ENCODE measurements around the gene TRAT1. TPM values are rescaled to one million over a fixed set of nuclear protein-coding genes. Genes with fewer than 3 reads are reported as not detected.

Gene TRAT1
- total RNA-seq, 4 donors from 2014 or later = not detected

GRCh38 chr3:108883373-108883772, 60.8 kb downstream of the TRAT1 start:
- WGBS, 2 donors = 0 to 97% methylated on average over 1 of the region's 1 CpG

GRCh38 chr3:108887121-108887520, 64.5 kb downstream of the TRAT1 start:
- TF ChIP-seq POLR2A (IDR thresholded peaks at IDR 0.05) = no peak
- no peak for TF ChIP-seq CTCF (IDR thresholded peaks at IDR 0.05)
- WGBS, 2 donors = 60 to 70% methylated on average over 4 of the region's 4 CpGs
- no peak overlapping the region for H3K4me3 ChIP-seq (ENCODE audit: low read depth, poor library complexity, severe bottlenecking)
- intact Hi-C loops (cut with DNase I; ENCODE audit: low total_unique reads) = no loop called here
- DNase-seq (ENCODE audit: low spot score in 2 of 2) = no peak

More at GRCh38 chr3:108883373-108883772, 60.8 kb downstream of the TRAT1 start:
- H3K4me3 ChIP-seq (ENCODE audit: low read depth, poor library complexity, severe bottlenecking) = no peak overlapping the region
- DNase-seq (ENCODE audit: low spot score in 2 of 2) = no peak
- TF ChIP-seq POLR2A (IDR thresholded peaks at IDR 0.05) (no peak), CTCF (IDR thresholded peaks at IDR 0.05) (no peak)
- intact Hi-C loops (cut with DNase I; ENCODE audit: low total_unique reads) = no loop called here

- WGBS, 2 donors = 79 to 89% methylated on average over 2 of the region's 2 CpGs
- intact Hi-C loops (cut with DNase I; ENCODE audit: low total_unique reads) = no loop called here
- no peak overlapping the region for H3K4me3 ChIP-seq (ENCODE audit: low read depth, poor library complexity, severe bottlenecking)
- DNase-seq (ENCODE audit: low spot score in 2 of 2) = no peak
- TF ChIP-seq CTCF (IDR thresholded peaks at IDR 0.05) (no peak), POLR2A (IDR thresholded peaks at IDR 0.05) (no peak)
These were observed 65.2 kb downstream of the TRAT1 start for GRCh38 chr3:108887777-108888176.

- WGBS, 2 donors = 75 to 83% methylated on average over 3 of the region's 3 CpGs
- H3K4me3 ChIP-seq (ENCODE audit: low read depth, poor library complexity, severe bottlenecking) = no peak overlapping the region
- DNase-seq (ENCODE audit: low spot score in 2 of 2) = no peak
- TF ChIP-seq CTCF (IDR thresholded peaks at IDR 0.05) (no peak), POLR2A (IDR thresholded peaks at IDR 0.05) (no peak)
- intact Hi-C loops (cut with DNase I; ENCODE audit: low total_unique reads) = no loop called here
These were observed 69.2 kb downstream of the TRAT1 start for GRCh38 chr3:108891833-108892232.

- no peak for DNase-seq (ENCODE audit: low spot score in 2 of 2)
- TF ChIP-seq CTCF (IDR thresholded peaks at IDR 0.05) (no peak), POLR2A (IDR thresholded peaks at IDR 0.05) (no peak)
- 80 to 81% methylated on average over 5 of the region's 5 CpGs for WGBS, 2 donors
These were observed 72.4 kb downstream of the TRAT1 start for GRCh38 chr3:108894981-108895380.

GRCh38 chr3:108897883-108898282, 75.3 kb downstream of the TRAT1 start:
- 95% methylated on average over 3 of the region's 3 CpGs for WGBS, 2 donors
- no peak for TF ChIP-seq POLR2A (IDR thresholded peaks at IDR 0.05)
- no peak for TF ChIP-seq CTCF (IDR thresholded peaks at IDR 0.05)
- intact Hi-C loops (cut with DNase I; ENCODE audit: low total_unique reads) = no loop called here
- no peak overlapping the region for H3K4me3 ChIP-seq (ENCODE audit: low read depth, poor library complexity, severe bottlenecking)
- no peak for DNase-seq (ENCODE audit: low spot score in 2 of 2)

More at GRCh38 chr3:108894981-108895380, 72.4 kb downstream of the TRAT1 start:
- H3K4me3 ChIP-seq (ENCODE audit: low read depth, poor library complexity, severe bottlenecking) = no peak overlapping the region
- intact Hi-C loops (cut with DNase I; ENCODE audit: low total_unique reads) = no loop called here
